Activated CD4-positive, alpha-beta T cell treated with anti-CD3 and anti-CD28 coated beads for 48 hours (primary cell): ENCODE results near the gene USP48.
"Not testable (repeated sequence)": the region's sequence is repeated elsewhere in the genome, so short reads cannot be mapped to it uniquely, and the experiment has no call there.

ENCODE experiments used
- DNase-seq: peaks from one replicate; pipeline ENCODE4 v3.0.0-alpha.2; 2020

Gene USP48

GRCh38 chr1:21782868-21783678, at the start of gene USP48:
USP48 (minus strand) TSS chr1:21783149; CDS start chr1:21782957, 192 bp downstream.
- DNase-seq = peak; percentile 98

GRCh38 chr1:21831454-21831970, 48.6 kb upstream of the USP48 start:
- no peak for DNase-seq

- no peak for DNase-seq
These were observed 48.0 kb upstream of the USP48 start for GRCh38 chr1:21830792-21831453.

DNA sequence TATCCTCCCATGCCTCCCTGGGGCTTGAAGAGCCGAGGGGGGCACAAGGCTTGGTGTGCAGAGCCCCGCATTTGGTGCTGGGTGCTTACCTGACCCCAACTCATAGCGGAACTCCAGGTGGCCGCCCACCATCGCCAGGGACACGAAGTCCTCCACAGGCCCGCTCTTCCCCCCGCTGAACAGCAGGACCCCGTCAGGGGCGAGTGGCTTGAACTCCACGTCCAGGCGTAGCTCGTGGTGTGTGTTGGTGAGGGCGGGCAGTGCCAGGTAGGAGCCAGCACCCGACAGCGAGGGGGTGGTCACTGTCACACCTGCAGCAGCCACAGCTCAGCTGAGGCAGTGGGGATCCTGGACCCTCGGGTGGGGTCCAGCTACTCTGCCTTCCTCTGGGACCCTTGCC, 46.3 kb upstream of the USP48 start:
- no peak for DNase-seq

GRCh38 chr1:21828506-21829210, 45.7 kb upstream of the USP48 start:
- no peak for DNase-seq

GRCh38 chr1:21828075-21828474, 45.1 kb upstream of the USP48 start:
- no peak for DNase-seq

- DNase-seq = no peak
These were observed 44.3 kb upstream of the USP48 start for GRCh38 chr1:21827141-21827679.

DNA sequence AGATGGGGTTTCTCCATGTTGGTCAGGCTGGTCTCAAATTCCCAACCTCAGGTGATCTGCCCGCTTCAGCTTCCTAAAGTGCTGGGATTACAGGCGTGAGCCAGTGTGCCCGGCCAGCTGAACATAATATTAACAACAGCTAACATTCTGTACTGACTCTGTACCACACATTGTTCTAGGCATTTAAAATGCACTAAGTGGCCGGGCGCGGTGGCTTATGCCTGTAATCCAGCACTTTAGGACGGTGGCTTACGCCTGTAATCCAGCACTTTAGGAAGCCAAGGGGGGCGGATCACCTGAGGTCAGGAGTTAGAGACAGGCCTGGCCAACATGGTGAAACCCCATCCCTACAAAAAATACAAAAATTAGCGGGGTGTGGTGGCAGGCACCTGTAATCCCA, 43.7 kb upstream of the USP48 start:
- DNase-seq = not testable (repeated sequence)

GRCh38 chr1:21825393-21825792, 42.4 kb upstream of the USP48 start:
- DNase-seq = no peak

GRCh38 chr1:21824926-21825325, 42.0 kb upstream of the USP48 start:
- DNase-seq = no peak

DNA sequence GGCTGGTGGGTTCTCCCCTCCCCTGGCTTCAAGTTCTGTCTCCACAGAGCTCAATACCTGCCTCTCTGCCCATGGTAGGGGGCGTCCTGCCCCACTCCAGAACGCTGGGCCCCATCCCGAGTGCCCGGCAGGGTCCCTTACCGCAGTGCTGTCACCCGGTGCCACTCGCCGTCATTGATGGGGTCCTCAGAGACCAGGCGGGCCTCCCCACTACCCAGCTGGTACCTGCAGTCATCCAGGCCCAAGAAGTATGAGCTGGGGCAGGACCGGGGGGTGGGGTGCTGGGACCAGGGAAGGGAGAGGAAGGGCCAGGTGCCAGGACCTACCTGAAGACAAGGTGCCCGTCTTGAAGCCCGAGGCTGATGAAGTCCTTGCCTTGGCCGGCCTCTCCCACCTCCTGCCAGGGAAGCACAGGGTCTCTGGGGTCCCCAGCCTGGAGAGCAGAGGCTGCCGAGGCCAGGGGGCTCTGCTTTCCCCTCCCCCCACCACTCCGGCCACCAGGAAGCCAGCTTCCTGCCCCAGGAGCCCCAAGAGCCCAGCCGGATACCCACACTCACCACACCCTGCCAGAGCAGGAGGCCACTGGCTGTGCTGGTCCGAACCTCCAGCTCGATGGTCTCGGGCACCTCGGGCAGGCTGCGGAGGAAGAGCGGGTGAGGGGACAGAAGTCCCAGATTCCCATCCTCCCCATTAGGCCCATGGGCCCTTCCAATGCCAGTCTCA, 41.2 kb upstream of the USP48 start:
- DNase-seq = no peak

- DNase-seq = no peak
These were observed 40.4 kb upstream of the USP48 start for GRCh38 chr1:21823206-21823979.

DNA sequence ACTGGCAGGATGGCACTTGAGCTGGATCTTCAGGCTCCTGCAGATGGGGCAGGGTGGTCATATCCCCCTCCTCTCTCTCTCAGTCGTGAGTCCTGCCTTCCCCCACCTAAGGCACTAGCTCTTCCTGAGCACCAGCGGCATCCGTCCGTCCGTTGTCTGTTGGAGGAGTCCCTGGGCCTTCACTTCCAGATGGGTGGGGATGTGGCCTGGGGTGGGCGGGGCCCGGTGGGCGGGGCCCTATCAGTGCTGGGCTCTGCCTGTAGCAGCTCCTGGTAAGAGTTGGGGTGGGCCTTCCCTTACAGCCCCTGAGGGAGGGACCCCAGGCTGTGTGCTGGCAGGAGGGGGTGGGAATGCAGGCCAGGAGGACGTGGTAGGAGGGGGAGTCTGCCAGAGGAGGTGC, 39.4 kb upstream of the USP48 start:
- DNase-seq = no peak

DNA sequence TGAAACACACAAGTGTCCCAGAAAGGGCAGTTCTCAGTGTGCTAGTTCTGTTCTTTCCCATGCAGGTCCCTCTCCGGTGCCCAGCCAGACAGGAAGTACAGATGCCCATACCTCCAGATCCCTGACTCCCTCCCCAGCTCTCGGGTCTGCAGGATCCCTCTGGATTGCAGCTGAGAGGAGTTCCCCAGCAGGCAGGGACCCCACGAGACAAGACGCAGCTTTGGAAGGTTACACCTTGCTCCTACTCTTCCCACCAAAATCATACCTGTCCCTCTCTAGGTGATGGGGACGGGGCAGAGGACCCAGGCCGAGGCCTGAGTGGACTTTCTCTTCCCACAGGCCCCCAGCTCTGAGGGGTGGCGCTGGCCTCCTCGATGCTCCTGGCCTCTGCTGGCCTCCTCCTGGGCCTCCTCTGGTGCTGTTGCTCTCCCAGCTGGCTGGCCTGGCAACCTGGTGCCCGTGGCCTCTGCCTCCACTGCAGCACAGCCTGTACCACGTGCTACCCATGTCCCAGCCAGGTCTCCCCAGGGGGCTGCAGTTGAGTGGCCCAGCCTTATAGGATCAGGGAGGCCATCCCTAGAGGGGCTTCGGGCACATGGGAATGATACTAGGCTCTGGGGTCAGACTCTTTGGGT, 38.6 kb upstream of the USP48 start:
- DNase-seq = no peak

DNA sequence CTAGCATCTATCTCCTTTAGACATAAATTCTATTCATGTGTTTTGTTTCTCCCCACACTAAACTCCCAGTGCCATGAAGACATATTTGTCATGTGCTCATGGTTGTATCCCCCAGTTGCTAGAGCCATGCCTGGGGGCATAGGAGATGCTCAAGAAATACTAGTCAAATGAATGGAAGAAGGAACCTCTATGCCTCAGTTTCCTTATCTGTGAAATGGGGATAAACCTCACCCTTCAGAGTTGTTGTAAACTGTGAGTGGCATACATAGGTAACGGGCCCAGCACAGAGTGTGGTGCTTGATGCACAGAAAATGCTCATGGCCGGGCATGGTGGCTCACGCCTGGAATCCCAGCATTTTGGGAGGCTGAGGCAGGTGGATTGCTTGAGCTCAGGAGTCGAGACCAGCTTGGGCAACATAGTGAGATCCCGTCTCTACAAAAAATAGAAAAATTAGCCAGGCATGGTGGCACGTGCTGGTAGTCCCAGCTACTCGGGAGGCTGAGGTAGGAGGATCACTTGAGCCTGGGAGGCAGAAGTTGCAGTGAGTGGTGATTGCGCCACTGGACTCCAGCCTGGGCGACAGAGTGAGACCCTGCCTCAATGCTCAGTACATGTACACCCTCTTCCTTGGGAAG, 37.8 kb upstream of the USP48 start:
- no peak for DNase-seq

- peak; percentile 58 for DNase-seq
These were observed 35.7 kb upstream of the USP48 start for GRCh38 chr1:21818656-21819055.

DNA sequence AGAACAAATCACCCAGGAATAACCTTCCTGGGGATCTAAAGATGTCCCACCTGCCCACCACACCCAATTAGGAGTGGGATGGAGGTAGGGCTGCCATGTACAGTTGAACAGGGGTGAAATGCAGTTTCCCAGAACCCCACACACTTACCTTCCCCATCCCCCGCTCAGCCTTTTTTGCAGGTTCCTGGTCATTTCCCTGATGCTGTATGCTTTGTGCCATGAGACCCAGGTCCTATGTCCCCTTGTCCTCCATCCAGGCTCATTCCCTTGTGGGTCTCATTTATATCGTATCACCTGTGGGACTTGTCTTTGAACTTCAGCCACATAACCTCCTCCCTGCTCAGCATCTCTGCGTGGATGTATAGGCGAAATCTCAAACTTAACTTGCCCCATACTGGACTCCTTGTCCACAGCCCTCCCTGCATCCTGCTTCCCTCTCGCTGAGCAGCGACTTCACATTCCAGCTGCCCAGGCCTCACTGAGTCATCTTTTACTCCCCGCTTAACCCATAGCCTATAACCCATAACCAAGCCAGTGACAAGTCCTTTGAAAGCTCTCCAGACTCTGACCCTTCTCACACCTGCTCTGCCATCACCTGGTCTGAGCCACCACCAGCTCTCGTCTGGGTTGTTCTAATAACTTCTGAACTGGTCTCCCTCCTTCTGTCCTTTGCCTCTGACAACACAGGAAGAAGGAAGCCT, 33.8 kb upstream of the USP48 start:
- no peak for DNase-seq

- no peak for DNase-seq
These were observed 32.9 kb upstream of the USP48 start for GRCh38 chr1:21815724-21816321.

DNA sequence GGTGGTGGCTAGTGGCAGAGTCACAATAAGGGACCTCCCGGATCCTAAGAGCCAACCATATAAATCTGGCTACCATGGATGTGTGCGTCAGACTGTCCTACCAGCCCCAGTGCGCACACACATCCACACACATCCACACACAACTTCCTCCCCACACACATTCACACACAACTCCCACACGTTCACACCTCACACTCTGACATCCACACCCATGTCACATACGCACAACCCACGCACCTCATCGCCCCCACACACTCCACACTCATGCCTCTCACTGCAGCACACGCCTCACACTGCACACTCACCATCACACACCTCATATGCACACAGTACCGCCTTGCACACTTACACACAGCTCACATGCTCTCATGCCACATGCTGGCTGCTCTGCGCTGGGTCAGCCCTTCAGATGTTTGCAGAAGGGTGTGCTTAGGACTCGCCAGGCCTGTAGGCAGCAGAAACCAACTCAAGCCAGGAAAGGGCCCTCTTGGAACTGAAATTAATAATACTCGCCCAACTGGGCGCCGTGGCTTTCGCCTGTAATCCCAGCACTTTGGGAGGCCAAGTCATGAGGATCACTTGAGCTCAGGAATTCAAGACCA, 32.1 kb upstream of the USP48 start:
- DNase-seq = no peak
